ENCODE measurements around the gene TSPAN17.

DNA sequence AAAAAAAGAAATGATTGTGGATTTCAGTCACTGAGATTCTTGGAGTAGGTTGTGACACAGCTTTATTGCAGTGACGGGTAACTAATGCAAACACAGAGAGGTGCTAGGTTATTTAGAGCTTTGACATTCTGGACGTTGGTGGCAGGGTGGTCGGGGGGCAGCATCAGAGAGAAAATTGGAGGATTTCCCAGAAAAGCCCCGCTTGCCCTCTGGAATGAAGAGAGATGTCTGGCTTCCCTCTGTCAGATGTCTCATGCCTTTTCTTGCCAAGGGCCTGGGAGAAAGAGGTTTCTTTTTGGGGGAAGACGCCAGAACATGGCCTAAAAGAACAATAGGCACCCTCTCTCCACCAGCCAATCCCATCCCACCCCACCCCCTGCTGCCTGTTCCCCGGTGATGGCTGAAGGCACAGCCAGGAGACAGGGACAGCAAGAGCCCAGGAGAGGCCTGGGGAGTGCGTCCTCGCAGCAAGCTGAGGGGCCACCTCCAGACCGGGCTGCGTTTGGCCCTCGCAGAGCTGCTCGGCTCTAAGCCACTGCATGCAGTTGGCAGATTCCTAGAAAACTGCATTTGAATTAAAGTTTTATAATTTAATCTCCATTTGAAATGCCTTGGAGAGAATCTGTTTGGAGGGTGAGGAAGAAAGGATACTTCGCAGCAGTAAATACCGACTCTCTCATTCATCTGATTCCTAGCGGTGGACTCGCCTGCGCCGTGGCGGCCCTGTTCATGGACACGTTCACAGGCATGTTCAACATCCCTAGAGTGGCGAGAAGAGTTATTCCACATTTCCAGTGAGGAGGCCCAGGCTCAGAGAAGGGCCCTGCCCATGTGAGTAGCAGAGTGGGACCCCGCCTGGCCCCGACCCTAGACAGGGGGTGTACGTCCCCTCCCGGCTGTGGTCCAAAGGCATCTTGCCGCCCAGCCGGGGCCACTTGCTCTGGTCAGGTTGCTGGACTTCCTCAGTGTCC lies 55.7 kb downstream of the TSPAN17 start:
- TF ChIP-seq, protein P1, sequence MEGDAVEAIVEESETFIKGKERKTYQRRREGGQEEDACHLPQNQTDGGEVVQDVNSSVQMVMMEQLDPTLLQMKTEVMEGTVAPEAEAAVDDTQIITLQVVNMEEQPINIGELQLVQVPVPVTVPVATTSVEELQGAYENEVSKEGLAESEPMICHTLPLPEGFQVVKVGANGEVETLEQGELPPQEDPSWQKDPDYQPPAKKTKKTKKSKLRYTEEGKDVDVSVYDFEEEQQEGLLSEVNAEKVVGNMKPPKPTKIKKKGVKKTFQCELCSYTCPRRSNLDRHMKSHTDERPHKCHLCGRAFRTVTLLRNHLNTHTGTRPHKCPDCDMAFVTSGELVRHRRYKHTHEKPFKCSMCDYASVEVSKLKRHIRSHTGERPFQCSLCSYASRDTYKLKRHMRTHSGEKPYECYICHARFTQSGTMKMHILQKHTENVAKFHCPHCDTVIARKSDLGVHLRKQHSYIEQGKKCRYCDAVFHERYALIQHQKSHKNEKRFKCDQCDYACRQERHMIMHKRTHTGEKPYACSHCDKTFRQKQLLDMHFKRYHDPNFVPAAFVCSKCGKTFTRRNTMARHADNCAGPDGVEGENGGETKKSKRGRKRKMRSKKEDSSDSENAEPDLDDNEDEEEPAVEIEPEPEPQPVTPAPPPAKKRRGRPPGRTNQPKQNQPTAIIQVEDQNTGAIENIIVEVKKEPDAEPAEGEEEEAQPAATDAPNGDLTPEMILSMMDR (conservative IDR thresholded peaks at IDR 0.05 in 1 of 2, IDR thresholded peaks at IDR 0.05 in 1 of 2; ENCODE audit: low read depth in 1 of 2, low read length in 2 of 2) = no peak
- TF ChIP-seq EZH2 (IDR thresholded peaks at IDR 0.05; ENCODE audit: low read length, missing control alignments) = no peak

All from fibroblast of lung (primary cell).